SIG-M5 treated with dmso at 0.1 percent for 504 hours (cell line): Measurements from ENCODE around the gene IGF1R.
"Not testable (repeated sequence)": the region's sequence is repeated elsewhere in the genome, so short reads cannot be mapped to it uniquely, and the experiment has no call there.

Source experiments
- DNase-seq: peaks from one replicate; lab custom pipeline; 2025; ENCODE audit not compliant: unreplicated experiment; lab: John Stamatoyannopoulos, UW

The IGF1R gene

GRCh38 chr15:98976500-98976899, 328.2 kb downstream of the IGF1R start:
- no peak for DNase-seq

GRCh38 chr15:98977441-98977840, 329.1 kb downstream of the IGF1R start:
- DNase-seq: no peak

DNA sequence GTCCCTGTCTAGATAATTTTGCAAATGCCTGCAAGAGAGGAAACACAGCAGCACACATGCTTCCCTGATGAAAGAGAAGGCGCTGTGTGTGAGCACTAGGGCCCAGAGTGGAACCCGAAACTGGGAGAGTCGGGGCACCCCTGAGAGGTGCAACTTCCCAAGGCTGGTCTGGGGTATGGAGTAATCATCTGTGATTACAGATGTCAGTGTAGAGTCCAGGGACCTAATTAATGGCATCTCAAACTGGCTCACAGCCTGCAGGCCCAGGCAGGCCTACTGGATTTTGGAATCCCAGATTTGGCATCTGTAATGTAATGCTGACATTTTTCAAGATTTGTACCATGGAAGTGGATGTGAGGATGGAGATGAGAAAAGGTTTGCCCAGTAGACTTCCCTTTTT, 329.8 kb downstream of the IGF1R start:
- DNase-seq: no peak

DNA sequence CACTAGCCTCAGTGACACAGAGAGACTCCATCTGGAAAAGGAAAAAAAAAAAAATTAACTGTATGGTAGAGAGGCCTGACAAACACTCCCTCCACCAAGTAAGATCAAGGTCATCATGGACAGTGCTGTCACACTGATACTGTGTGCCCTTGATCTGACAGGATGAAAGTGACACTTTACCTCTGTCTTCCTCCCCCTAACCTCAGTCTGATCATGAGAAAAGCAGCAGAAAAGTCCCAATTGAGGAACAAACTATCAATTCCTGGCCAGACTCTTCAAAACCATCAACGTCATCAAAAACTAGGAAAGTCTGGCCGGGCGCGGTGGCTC, 332.5 kb downstream of the IGF1R start:
- no peak for DNase-seq

DNA sequence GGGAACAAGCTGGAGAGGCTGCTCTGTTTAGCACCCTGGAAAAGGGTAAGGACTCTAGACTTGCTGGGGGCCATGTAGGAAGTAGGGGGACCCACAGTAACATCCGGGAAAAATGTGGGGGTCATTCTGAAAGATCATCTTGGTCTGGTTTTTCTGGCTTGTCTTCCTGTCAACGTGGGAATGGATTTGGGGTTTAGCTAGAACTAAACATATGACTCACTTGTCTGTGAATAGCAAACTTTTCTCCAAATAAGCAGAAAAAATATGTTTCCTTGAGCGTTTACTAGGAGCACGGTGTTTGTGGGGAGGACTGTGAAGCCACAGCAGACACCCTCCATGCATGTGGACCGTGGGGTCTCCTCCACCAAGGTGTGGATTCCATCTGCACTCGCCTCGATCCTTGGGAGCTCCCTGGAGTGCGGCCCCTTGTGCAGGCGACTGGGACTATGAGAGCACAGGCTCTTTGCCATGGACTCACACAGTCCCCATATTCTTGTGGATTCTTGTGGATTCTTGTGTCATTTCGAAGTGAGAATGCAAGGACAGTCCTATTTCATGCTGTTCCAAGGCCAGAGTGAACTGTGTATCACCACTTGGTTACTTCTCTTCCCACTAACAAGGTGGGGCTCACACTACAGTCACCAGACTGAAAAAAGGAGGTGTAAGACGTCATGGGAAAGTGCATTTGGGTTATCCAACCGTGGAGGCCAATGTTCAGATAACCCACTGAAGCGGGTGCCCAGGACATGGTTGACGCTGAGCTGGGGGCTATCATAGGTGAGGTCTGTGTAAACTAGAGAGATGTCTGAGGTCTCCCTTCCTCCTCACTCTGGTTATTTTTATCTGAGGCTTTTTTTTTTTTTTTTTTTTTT, 333.7 kb downstream of the IGF1R start:
- DNase-seq: no peak

GRCh38 chr15:98983334-98983733, 335.0 kb downstream of the IGF1R start:
- DNase-seq: peak; percentile 50

DNA sequence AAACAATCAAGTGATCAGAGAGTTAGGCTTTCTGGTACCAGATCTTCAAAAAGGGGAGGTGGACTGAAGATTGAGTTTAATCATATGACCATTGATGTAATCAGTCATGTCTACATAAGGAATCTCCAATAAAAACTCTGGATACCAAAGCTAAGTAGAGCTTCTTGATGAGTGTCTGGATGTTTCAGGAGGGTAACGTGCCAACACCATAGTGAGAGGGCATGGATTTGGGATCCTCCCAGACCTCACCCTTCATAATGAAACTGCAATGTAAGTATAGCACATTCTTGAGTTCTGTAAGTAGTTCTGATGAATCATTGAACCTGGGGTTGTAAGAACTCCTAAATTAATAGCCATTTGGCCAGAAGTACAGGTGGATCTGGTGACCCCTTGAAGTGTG, 337.9 kb downstream of the IGF1R start:
- no peak for DNase-seq

DNA sequence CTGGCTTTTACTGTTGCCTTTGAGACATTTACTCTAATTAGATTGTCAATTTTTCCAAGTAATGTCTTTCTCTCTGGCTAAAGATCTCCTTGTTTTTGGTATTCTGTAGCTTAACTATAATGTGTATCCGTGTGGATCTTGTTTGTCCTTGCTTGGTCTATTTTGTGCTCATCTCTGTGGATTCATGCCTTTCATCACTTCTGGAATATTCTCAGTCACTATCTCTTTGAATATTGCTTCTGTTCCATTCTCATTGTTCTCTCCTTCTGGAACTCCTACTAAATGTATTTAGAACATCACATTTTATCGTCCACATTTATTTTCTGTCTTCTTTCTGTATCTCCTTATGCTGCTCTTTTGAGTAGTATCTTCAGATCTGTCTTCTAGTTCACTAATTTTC, 346.6 kb downstream of the IGF1R start:
- DNase-seq: no peak

- DNase-seq: no peak
Observed at GRCh38 chr15:98996169-98996568, 347.8 kb downstream of the IGF1R start.

GRCh38 chr15:98996624-98997023, 348.3 kb downstream of the IGF1R start:
- no peak for DNase-seq

DNA sequence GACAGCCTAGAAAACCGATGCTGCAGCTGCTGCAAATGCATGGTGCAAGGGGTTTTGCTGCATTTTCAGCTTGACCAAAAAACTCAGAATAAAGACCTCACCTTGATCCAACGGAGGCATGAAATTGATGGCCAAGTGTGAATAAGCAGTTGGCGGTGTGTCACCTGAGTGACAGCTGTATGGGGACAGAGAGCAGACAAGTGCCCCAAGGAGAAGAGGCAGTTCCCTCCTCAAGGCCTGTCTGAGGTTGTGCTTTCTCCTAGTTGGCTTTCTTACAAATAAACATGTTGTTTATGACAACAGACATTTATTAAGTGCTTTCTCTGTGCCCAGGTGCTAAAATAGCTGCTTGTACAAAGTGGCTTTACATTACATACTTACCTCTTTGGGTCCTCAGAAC, 349.0 kb downstream of the IGF1R start:
- DNase-seq: no peak

DNA sequence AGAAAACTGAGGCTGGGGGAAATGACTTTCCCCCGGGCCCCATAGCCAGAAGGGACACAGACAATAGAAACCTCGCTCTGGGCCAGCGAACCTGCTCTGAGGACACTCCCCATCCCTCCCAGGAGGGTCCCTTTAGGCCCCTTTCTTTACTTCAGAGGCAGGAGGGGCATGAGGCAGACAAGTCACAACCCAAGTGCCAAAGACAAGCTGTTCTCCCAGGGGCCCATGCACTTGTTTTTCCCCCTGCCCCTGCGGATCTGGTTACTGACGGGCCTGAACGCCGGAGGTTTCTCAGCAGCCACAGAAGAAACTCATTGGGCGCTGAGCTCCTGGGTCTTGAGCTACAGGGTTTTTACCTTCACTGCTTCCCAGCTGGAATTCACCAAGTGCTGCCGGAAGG, 349.4 kb downstream of the IGF1R start:
- DNase-seq: no peak

GRCh38 chr15:98998279-98998678, 349.9 kb downstream of the IGF1R start:
- DNase-seq: no peak

- DNase-seq: no peak
Observed at GRCh38 chr15:98999233-98999632, 350.9 kb downstream of the IGF1R start.

DNA sequence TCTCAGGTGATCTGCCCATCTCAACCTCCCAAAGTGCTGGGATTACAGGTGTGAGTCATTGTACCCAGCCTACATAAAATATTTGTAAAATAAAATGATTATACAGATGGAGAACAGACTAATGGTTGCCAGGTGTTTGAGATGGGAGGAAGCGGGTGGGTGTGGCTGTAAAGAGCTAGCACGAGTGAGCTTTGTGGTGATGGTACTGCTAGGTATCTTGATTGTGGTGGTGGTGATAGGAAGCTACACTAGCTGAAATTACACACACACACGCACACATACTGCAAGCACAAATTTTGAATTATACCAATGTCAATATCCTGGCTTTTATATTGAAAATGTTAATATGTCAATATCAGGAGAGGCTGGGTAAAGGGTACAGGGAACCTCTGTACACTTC, 353.9 kb downstream of the IGF1R start:
- DNase-seq: no peak

DNA sequence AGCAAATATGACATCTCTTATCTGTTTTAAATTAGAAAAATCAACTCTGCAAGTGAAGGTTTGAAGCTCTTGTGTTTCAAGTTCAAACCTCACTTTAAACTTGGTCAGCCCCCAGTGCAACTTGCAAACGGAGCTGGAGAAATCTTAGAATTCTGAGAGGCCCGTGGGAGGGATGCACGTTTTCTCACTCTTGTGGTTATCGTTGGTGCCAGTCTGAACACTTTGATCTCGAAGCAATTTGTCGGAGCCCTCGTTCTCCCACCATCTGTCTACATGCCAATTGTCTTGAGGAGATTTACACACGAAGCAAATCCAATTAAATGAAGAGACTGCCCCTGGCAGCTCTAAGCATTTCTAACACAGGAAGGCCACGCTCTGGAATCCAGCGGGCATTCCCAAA, 355.0 kb downstream of the IGF1R start:
- DNase-seq: not testable (repeated sequence)

DNA sequence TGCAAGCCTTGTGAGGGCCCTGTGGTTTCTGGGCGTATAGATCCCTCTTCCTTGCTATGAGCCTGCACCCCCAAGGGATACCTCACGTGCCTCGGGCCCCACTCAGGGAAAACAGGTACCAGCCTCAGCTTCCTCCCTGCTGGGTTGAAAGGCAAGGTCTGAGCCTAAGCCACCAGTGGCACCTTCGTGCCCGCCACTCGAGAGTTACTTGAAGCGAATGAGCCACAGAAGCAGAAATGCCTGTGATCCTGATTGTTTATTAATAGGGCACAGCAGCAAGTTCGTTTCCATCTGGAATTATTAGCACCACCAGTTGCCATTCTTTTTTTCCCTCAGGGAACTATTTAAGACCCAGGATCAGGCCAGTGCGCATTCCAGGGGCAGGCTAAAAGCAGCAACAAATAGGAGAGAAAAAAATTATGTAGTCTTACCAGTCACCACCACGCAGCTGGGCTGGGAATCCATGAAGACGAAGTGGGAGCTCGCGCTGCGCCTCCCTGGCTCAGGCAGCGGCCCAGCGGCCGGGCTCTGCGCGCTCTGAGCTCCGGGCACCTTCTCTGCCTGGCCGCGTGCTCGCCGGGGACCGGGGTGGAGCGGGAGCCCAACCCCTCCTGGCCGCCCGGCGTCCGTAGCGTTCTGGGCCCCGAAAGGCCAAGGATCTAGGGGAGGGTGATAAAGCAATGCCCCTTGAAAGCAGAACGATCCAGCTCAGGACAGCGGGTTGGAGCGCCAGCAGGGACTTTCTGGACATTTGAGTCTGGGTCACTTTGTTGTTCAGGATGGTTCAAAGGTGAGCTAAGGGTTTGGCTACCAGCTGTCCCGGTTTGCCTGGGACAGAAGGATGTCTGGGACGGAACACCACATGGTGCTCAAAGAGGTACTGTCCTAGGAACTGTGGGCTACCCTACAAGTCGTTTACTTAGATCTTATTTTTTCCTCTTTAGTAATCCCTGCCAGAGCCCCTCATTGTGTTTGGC, 356.9 kb downstream of the IGF1R start:
- not testable (repeated sequence) for DNase-seq

GRCh38 chr15:99006146-99006545, 357.8 kb downstream of the IGF1R start:
- no peak for DNase-seq

DNA sequence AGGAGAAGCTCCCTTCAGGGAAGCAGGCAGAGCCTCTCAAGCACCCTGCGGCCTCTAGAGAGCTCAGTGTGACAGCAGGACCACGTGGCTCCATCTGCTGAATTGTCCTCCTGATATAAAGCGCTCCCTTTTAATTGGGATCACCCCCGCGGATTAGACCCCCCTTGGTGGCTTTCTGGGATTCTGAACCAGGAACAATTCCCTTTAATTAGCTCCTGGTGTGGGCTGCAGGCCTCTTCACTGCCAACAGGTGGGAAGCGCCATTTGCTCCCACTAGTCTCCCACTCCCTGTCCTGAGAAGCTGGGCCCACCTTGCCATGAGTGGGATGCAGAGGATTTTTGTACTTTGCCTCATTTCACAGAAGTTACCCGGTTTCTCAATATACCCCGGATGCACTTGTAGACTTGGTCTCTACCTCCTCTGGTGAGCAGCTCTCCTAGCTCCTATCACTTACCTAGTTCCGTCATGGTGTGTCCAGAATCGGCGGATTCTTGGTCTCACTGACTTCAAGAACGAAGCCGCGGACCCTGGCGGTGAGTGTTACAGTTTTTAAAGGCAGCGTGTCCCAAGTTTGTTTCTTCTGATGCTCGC, 358.7 kb downstream of the IGF1R start:
- DNase-seq: no peak

DNA sequence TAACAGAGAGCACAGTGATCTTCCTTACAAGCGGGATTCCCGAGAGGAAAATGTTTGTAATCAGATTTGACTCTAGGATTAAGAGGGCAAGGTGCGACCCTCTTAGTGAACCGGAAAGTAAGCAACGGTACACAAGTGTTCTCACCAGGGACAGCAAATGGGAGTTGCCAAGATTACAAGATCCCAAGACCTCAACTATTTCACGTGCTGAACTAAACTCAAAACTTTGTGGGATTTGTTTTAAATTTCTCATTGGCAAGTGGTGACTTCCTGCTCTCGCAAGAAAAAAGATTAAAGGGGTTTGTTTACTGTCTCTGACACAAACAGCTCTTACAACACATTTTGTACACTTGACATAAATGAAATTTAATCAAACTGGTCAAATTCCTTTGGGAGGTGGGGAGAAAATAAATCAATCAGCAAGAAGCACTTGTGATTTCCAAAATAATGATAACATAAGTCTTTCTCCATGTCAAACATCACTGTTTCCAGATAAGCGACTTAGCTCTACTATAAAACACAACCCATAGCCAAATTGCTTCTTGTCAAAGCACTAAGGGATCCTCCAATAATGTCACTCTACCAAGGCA, 361.5 kb downstream of the IGF1R start:
- DNase-seq: no peak

DNA sequence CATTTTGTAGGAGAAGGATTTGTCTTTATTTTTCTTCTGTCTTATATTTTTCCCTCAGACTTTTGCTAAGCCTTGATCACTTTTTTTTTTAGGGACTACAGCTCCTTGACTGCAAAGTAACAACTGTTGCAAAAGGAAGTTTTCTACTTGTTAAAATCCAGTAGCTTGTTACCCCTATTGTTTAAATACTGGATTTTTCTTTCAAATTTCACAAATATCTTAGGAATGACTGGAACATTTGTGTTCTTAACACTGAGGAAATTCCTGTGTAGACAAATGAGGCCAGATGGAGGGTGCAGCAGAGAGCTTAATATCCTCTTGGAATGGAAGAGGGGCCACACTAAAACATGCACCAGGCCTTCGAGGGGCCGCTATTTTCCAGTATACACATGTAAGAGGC, 362.4 kb downstream of the IGF1R start:
- DNase-seq: no peak
